IMR-90 (cell line): ENCODE measurements around the gene ATP13A2. TPM values are rescaled to one million over a fixed set of nuclear protein-coding genes. Genes with fewer than 3 reads are reported as not detected.

Experiments
- ATAC-seq: fragments of 200-7000 bp; cut with Tn5 transposase; 2 replicates; pipeline ENCODE4 v1.9.1; 2020; ENCODE audit warnings: low read depth, mild to moderate bottlenecking, moderate library complexity
- BruUV-seq: library from RNA; stranded (reverse); fragments of 400-500 nt; replicated peaks from 2 replicates; lab custom pipeline; 2021; lab: Mats Ljungman, UMichigan
- CTCF ChIA-PET: fragments of 300-600 bp; formaldehyde crosslinking; extraction: SDS; loops from one replicate; lab custom pipeline; 2021; ENCODE audit warnings: antibody characterized with exemption; lab: Yijun Ruan, JAX
- POLR2A ChIA-PET: fragments of 300-600 bp; sonication (Branson Sonifier 250); formaldehyde crosslinking; loops from one replicate; lab custom pipeline; 2022; ENCODE audit warnings: antibody characterized with exemption; ENCODE audit not compliant: unreplicated experiment; lab: Charles Lee
- DNase-seq: peaks from one replicate; pipeline ENCODE4 v3.0.0; 2013
- H2AFZ ChIP-seq: replicated peaks from 2 replicates; pipeline ENCODE3; 2013; ENCODE audit warnings: low read length, mild to moderate bottlenecking; ENCODE audit not compliant: poor library complexity
- H2AK5ac ChIP-seq: 2 replicates; pipeline ENCODE4 v1.6.1; 2013; ENCODE audit warnings: low read depth, low read length, inconsistent platforms
- H2AK9ac ChIP-seq: replicated peaks from 2 replicates; pipeline ENCODE3; 2013; ENCODE audit warnings: mild to moderate bottlenecking, low read depth, low read length, moderate library complexity; ENCODE audit not compliant: poor library complexity
- H2BK120ac ChIP-seq: 2 replicates; pipeline ENCODE4 v1.6.1; 2013; ENCODE audit warnings: low read depth, low read length, inconsistent platforms
- H2BK15ac ChIP-seq: 3 replicates; pipeline ENCODE4 v1.6.1; 2013; ENCODE audit warnings: low read depth, low read length, inconsistent platforms
- H2BK20ac ChIP-seq: 2 replicates; pipeline ENCODE4 v1.6.1; 2013; ENCODE audit warnings: low read depth, mild to moderate bottlenecking, inconsistent platforms, low read length, moderate library complexity
- H2BK5ac ChIP-seq: 2 replicates; pipeline ENCODE4 v1.6.1; 2013; ENCODE audit warnings: mild to moderate bottlenecking, low read depth, low read length, inconsistent platforms; ENCODE audit not compliant: poor library complexity, severe bottlenecking
- H3K14ac ChIP-seq: replicated peaks from 2 replicates; pipeline ENCODE4 v1.6.1; 2013; ENCODE audit warnings: low read depth, low read length, inconsistent platforms
- H3K18ac ChIP-seq: 2 replicates; pipeline ENCODE4 v1.6.1; 2013; ENCODE audit warnings: low read depth, low read length, control low read depth
- H3K23ac ChIP-seq: 2 replicates; pipeline ENCODE4 v1.6.1; 2013; ENCODE audit warnings: low read depth, low read length, inconsistent platforms
- H3K27ac ChIP-seq: 2 replicates; pipeline ENCODE4 v1.5.1; 2013; ENCODE audit warnings: mild to moderate bottlenecking, control low read depth, low read length; ENCODE audit not compliant: insufficient read depth
- H3K27me3 ChIP-seq: 2 replicates; pipeline ENCODE4 v1.6.1; 2013; ENCODE audit warnings: low read length; ENCODE audit not compliant: control insufficient read depth, insufficient read depth
- H3K36me3 ChIP-seq: 2 replicates; pipeline ENCODE4 v1.6.1; 2013; ENCODE audit warnings: low read length, mixed read lengths; ENCODE audit not compliant: control insufficient read depth, insufficient read depth
- H3K4ac ChIP-seq: 2 replicates; pipeline ENCODE4 v1.6.1; 2013; ENCODE audit warnings: low read depth, low read length, inconsistent platforms
- H3K4me1 ChIP-seq: 2 replicates; pipeline ENCODE4 v1.6.1; 2013; ENCODE audit warnings: low read length, mixed read lengths; ENCODE audit not compliant: control insufficient read depth, insufficient read depth
- H3K4me2 ChIP-seq: 2 replicates; pipeline ENCODE4 v1.6.1; 2013; ENCODE audit warnings: low read depth, mild to moderate bottlenecking, control low read depth, low read length, moderate library complexity
- H3K4me3 ChIP-seq: 2 replicates; pipeline ENCODE4 v1.5.1; 2013; ENCODE audit warnings: low read depth, mild to moderate bottlenecking, control low read depth, low read length, moderate library complexity; ENCODE audit not compliant: insufficient read depth
- H3K56ac ChIP-seq: 2 replicates; pipeline ENCODE4 v1.6.1; 2013; ENCODE audit warnings: low read length, inconsistent platforms; ENCODE audit not compliant: insufficient read depth; ENCODE audit errors: extremely low read depth
- H3K79me1 ChIP-seq, 2 experiments: 2 replicates each; pipeline ENCODE4 v1.6.1; 2013; ENCODE audit warnings: low read length in 2 of 2, inconsistent platforms in 1 of 2, low read depth in 1 of 2
- H3K9ac ChIP-seq: 2 replicates; pipeline ENCODE4 v1.6.1; 2013; ENCODE audit warnings: low read depth, low read length, control low read depth
- H3K9me1 ChIP-seq: 2 replicates; pipeline ENCODE4 v1.6.1; 2013; ENCODE audit warnings: low read length, inconsistent platforms; ENCODE audit not compliant: insufficient read depth
- H3K9me3 ChIP-seq: 2 replicates; pipeline ENCODE4 v1.6.1; 2013; ENCODE audit warnings: low read length; ENCODE audit not compliant: control insufficient read depth, insufficient read depth
- H4K20me1 ChIP-seq: 2 replicates; pipeline ENCODE4 v1.6.1; 2013; ENCODE audit warnings: low read length, inconsistent platforms; ENCODE audit not compliant: insufficient read depth
- H4K5ac ChIP-seq: 2 replicates; pipeline ENCODE4 v1.6.1; 2013; ENCODE audit warnings: mild to moderate bottlenecking, low read depth, low read length, control low read depth
- H4K8ac ChIP-seq, 2 experiments: 2 replicates each; pipeline ENCODE4 v1.6.1; 2013; ENCODE audit warnings: low read depth in 2 of 2, low read length in 2 of 2, control low read depth in 1 of 2, inconsistent platforms in 1 of 2
- H4K91ac ChIP-seq: 2 replicates; pipeline ENCODE4 v1.6.1; 2013; ENCODE audit warnings: low read depth, low read length, inconsistent platforms; ENCODE audit not compliant: insufficient read depth
- BHLHE40 ChIP-seq: fragments of 150-350 bp; IDR thresholded peaks from 2 replicates; pipeline ENCODE4 v1.6.1; 2016; ENCODE audit warnings: mild to moderate bottlenecking, low read depth, low read length
- CHD1 ChIP-seq: IDR thresholded peaks from 2 replicates; pipeline ENCODE4 v1.6.1; 2012; ENCODE audit warnings: low read depth, low read length, improper control_type of control experiment
- CTCF ChIP-seq: conservative IDR thresholded peaks from 2 replicates; pipeline ENCODE4 v1.5.1; 2012; ENCODE audit warnings: mild to moderate bottlenecking, low read depth, low read length, improper control_type of control experiment
- FOS ChIP-seq: fragments of 150-350 bp; IDR thresholded peaks from 2 replicates; pipeline ENCODE4 v1.6.1; 2016; ENCODE audit warnings: low read depth, low read length
- MAFK ChIP-seq: IDR thresholded peaks from 2 replicates; pipeline ENCODE4 v1.6.1; 2012; ENCODE audit warnings: low read depth, low read length, improper control_type of control experiment
- MAZ ChIP-seq: IDR thresholded peaks from 2 replicates; pipeline ENCODE4 v1.6.1; 2012; ENCODE audit warnings: low read depth, mild to moderate bottlenecking, low read length, improper control_type of control experiment, moderate library complexity, borderline replicate concordance
- MXI1 ChIP-seq: IDR thresholded peaks from 2 replicates; pipeline ENCODE4 v1.6.1; 2012; ENCODE audit warnings: low read depth, mild to moderate bottlenecking, low read length, moderate library complexity, borderline replicate concordance
- NFE2L2 ChIP-seq: fragments of 150-350 bp; IDR thresholded peaks from 2 replicates; pipeline ENCODE4 v1.6.1; 2016; ENCODE audit warnings: low read depth, mild to moderate bottlenecking, low read length
- POLR2A ChIP-seq: IDR thresholded peaks from 2 replicates; pipeline ENCODE4 v1.6.1; 2012; ENCODE audit warnings: mild to moderate bottlenecking, low read depth, low read length
- RAD21 ChIP-seq: IDR thresholded peaks from 2 replicates; pipeline ENCODE4 v1.6.1; 2012; ENCODE audit warnings: low read length, improper control_type of control experiment
- RCOR1 ChIP-seq: IDR thresholded peaks from 2 replicates; pipeline ENCODE4 v1.6.1; 2012; ENCODE audit warnings: mild to moderate bottlenecking, low read length, improper control_type of control experiment; ENCODE audit not compliant: insufficient replicate concordance
- RFX5 ChIP-seq: IDR thresholded peaks from 2 replicates; pipeline ENCODE4 v1.8.0; 2012; ENCODE audit warnings: low read depth, mild to moderate bottlenecking, low read length, moderate library complexity
- SMC3 ChIP-seq: fragments of 150-350 bp; IDR thresholded peaks from 2 replicates; pipeline ENCODE4 v1.6.1; 2016; ENCODE audit warnings: low read depth, mild to moderate bottlenecking, antibody characterized with exemption, low read length, moderate library complexity
- USF2 ChIP-seq: fragments of 150-350 bp; IDR thresholded peaks from 2 replicates; pipeline ENCODE4 v1.6.1; 2017; ENCODE audit warnings: mild to moderate bottlenecking, antibody characterized with exemption, low read length, low read depth
- WGBS, 2 experiments: methylation state at CpG; one replicate each; pipeline versions ENCODE4 v1.1.5 to v1.1.7; 2013; ENCODE audit warnings: missing lambda C conversion rate in 2 of 2; ENCODE audit not compliant: insufficient read length in 1 of 2; ENCODE audit errors: extremely low coverage in 2 of 2; 5-methylcytosine and 5-hydroxymethylcytosine counted together
- dilution Hi-C: fragments of 300-500 bp; cut with HindIII; formaldehyde crosslinking; loops from one replicate; pipeline ENCODE4 v1.14.3; 2018; ENCODE audit warnings: low sequenced_read_pairs; ENCODE audit not compliant: unreplicated experiment
- in situ Hi-C: fragments of 300-500 bp; cut with MboI; formaldehyde crosslinking; loops from 3 replicates; pipeline ENCODE4 v1.14.3; 2019; ENCODE audit warnings: low sequenced_read_pairs, inconsistent platforms, mixed read lengths
- intact Hi-C: fragments of 100-400 bp; cut with micrococcal nuclease; formaldehyde crosslinking; loops from 2 replicates; pipeline ENCODE4 v1.10.0; 2022
- polyA plus RNA-seq, 3 experiments: library from polyadenylated mRNA; depleted of rRNA; stranded (reverse); fragments of >200 nt; gene quantifications; 2 replicates each; pipeline ENCODE4 v1.2.3, GENCODE V29; 2012; ENCODE audit warnings: low replicate concordance in 1 of 3
- total RNA-seq: library from RNA; depleted of rRNA; stranded (reverse); fragments of >200 nt; gene quantifications from 2 replicates; pipeline ENCODE4 v1.2.3, GENCODE V29; 2012
- TF ChIP-seq, protein P1 (sequence below): fragments of 150-350 bp; IDR thresholded peaks from 2 replicates; pipeline ENCODE4 v1.6.1; 2016; ENCODE audit warnings: low read depth, mild to moderate bottlenecking, low read length, moderate library complexity, borderline replicate concordance

ATP13A2 gene
- total and polyA plus RNA-seq, 2 of the 4 experiments (the other 2 are of a cell fraction), result 5.7 to 18.9 TPM

- intact Hi-C loops, result no loop called here
- ChIA-PET POLR2A (no interaction called here), CTCF (interaction anchor here (1.7 kb wide), 1 partner anchor 8 kb away, joined by 3 read pairs; no protein-coding TSS in a partner anchor)
- Histone ChIP-seq H4K8ac (no peak overlapping the region), H3K4me3 (no peak overlapping the region), H4K20me1 (no peaks in the 10 kb centered on the region), H2BK120ac (no peak overlapping the region), H3K4me1 (no peaks in the 10 kb centered on the region), H3K36me3 (peaks cover 60% of the 10 kb centered on the region), H3K56ac (no peak overlapping the region), H3K14ac (no peak overlapping the region), H2BK20ac (no peak overlapping the region), H2BK5ac (no peak overlapping the region), H3K9me1 (no peaks in the 10 kb centered on the region), H3K23ac (no peak overlapping the region), H3K27ac (no peak overlapping the region), H2BK15ac (no peak overlapping the region), H2AK9ac (no peak overlapping the region), H3K4me2 (no peak overlapping the region), H3K4ac (no peak overlapping the region), H3K18ac (no peak overlapping the region), H3K9ac (no peak overlapping the region), H3K79me1 (no peaks in the 10 kb centered on the region), H3K9me3 (no peaks in the 10 kb centered on the region), H4K5ac (no peak overlapping the region), H3K27me3 (no peaks in the 10 kb centered on the region), H2AK5ac (no peak overlapping the region), H2AFZ (no peak overlapping the region), H4K91ac (no peak overlapping the region)
- in situ Hi-C loops, result no loop called here
- DNase-seq (no peak), ATAC-seq (no peak)
- dilution Hi-C loops, result no loop called here
- WGBS, 2 experiments, result 90% methylated on average over 5 of the region's 10 CpGs; no CpG with 5 or more reads in 1 of the 2 experiments
- TF ChIP-seq, protein P1, sequence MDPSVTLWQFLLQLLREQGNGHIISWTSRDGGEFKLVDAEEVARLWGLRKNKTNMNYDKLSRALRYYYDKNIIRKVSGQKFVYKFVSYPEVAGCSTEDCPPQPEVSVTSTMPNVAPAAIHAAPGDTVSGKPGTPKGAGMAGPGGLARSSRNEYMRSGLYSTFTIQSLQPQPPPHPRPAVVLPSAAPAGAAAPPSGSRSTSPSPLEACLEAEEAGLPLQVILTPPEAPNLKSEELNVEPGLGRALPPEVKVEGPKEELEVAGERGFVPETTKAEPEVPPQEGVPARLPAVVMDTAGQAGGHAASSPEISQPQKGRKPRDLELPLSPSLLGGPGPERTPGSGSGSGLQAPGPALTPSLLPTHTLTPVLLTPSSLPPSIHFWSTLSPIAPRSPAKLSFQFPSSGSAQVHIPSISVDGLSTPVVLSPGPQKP, result no peak
- TF ChIP-seq CHD1, result no peak
- TF ChIP-seq SMC3, result no peak
- no peak for TF ChIP-seq BHLHE40
- TF ChIP-seq USF2, result no peak
- TF ChIP-seq POLR2A, result no peak
- no peak for TF ChIP-seq MAFK
- no peak for TF ChIP-seq NFE2L2
- no peak for TF ChIP-seq FOS
- no peak for TF ChIP-seq RAD21
- TF ChIP-seq CTCF, result no peak
- no peak for TF ChIP-seq RFX5
- TF ChIP-seq RCOR1, result no peak
- TF ChIP-seq MAZ, result no peak
- no peak for TF ChIP-seq MXI1
- no TSS peak for BruUV-seq
These were observed 10.2 kb upstream of the ATP13A2 start for GRCh38 chr1:17021896-17022295.
